Hematopoietic multipotent progenitor cell treated with erythropoietin and hydrocortisone succinate and interleukin-3 and kit ligand, for 15 days (in vitro differentiated cells): ENCODE data around the gene BICD1.
"Not testable (repeated sequence)": the region's sequence is repeated elsewhere in the genome, so short reads cannot be mapped to it uniquely, and the experiment has no call there.

ENCODE experiments used
- DNase-seq: peaks from one replicate; pipeline ENCODE4 v3.0.0-alpha.2; 2015; ENCODE audit warnings: low spot score

Gene BICD1

GRCh38 chr12:32248441-32249140 is 141.9 kb downstream of the BICD1 start:
- no peak for DNase-seq

- DNase-seq: no peak
Measured at GRCh38 chr12:32249777-32250176, 143.1 kb downstream of the BICD1 start.

- no peak for DNase-seq
Measured at GRCh38 chr12:32252199-32253073, 145.8 kb downstream of the BICD1 start.

GRCh38 chr12:32253154-32253790 is 146.6 kb downstream of the BICD1 start:
- DNase-seq: no peak

- no peak for DNase-seq
Measured at GRCh38 chr12:32254260-32254956, 147.8 kb downstream of the BICD1 start.

GRCh38 chr12:32255588-32255987 is 148.9 kb downstream of the BICD1 start:
- DNase-seq: no peak

- DNase-seq: no peak
Measured at GRCh38 chr12:32257695-32258496, 151.2 kb downstream of the BICD1 start.

GRCh38 chr12:32260696-32261095 is 154.0 kb downstream of the BICD1 start:
- no peak for DNase-seq

- no peak for DNase-seq
Measured at GRCh38 chr12:32261638-32262037, 155.0 kb downstream of the BICD1 start.

GRCh38 chr12:32264961-32265360 is 158.3 kb downstream of the BICD1 start:
- no peak for DNase-seq

GRCh38 chr12:32265456-32265855 is 158.8 kb downstream of the BICD1 start:
- no peak for DNase-seq

GRCh38 chr12:32265951-32266350 is 159.3 kb downstream of the BICD1 start:
- no peak for DNase-seq

- no peak for DNase-seq
Measured at GRCh38 chr12:32266756-32267155, 160.1 kb downstream of the BICD1 start.

- DNase-seq: no peak
Measured at GRCh38 chr12:32270818-32271710, 164.4 kb downstream of the BICD1 start.

- no peak for DNase-seq
Measured at GRCh38 chr12:32272465-32272864, 165.8 kb downstream of the BICD1 start.

- no peak for DNase-seq
Measured at GRCh38 chr12:32273063-32273522, 166.4 kb downstream of the BICD1 start.

- DNase-seq: no peak
Measured at GRCh38 chr12:32273712-32274111, 167.1 kb downstream of the BICD1 start.

GRCh38 chr12:32274665-32275064 is 168.0 kb downstream of the BICD1 start:
- DNase-seq: no peak

- DNase-seq: not testable (repeated sequence)
Measured at GRCh38 chr12:32275520-32275919, 168.9 kb downstream of the BICD1 start.

- DNase-seq: no peak
Measured at GRCh38 chr12:32277774-32278173, 171.1 kb downstream of the BICD1 start.
